Spleen (tissue), 11 donors: ENCODE results near the gene NFAT5. TPM values are rescaled to one million over a fixed set of nuclear protein-coding genes. Genes with fewer than 3 reads are reported as not detected.
A peak's percentile ranks its signal among the peaks of the same experiment; 100 is the strongest.

Experiments used
- DNase-seq: peaks from one replicate; pipeline ENCODE4 v3.0.0-alpha.2; 2020
- H3K27ac ChIP-seq, 8 donors: fragments of 200-600 bp; sonication (generic) in 7 of 8; 1 replicate in 4 of 8; 2 replicates in 4 of 8; pipeline versions ENCODE4 v1.5.0 to v1.8.0; 2016 to 2021; ENCODE audit warnings: inconsistent platforms in 4 of 8, mild to moderate bottlenecking in 4 of 8, moderate library complexity in 1 of 8
- H3K27me3 ChIP-seq, 7 donors: fragments of 200-600 bp; sonication (generic) in 6 of 7; replicated peaks in 1 of 7; 1 replicate in 4 of 7; 2 replicates in 3 of 7; pipeline versions ENCODE4 v1.5.0 to v1.8.0; 2016 to 2021; ENCODE audit warnings: inconsistent platforms in 3 of 7, mild to moderate bottlenecking in 1 of 7
- H3K36me3 ChIP-seq, 6 donors: fragments of 200-600 bp; sonication (generic) in 5 of 6; 1 replicate in 4 of 6; 2 replicates in 2 of 6; pipeline versions ENCODE4 v1.5.0 to v1.8.0; 2016 to 2021; ENCODE audit warnings: inconsistent platforms in 2 of 6
- H3K4me1 ChIP-seq, 6 donors: fragments of 200-600 bp; sonication (generic) in 5 of 6; 1 replicate in 3 of 6; 2 replicates in 3 of 6; pipeline versions ENCODE4 v1.5.0 to v1.8.0; 2016 to 2021; ENCODE audit warnings: inconsistent platforms in 3 of 6
- H3K4me3 ChIP-seq, 8 donors: fragments of 200-600 bp; sonication (generic) in 7 of 8; 1 replicate in 4 of 8; 2 replicates in 4 of 8; pipeline versions ENCODE4 v1.5.0 to v1.8.0; 2016 to 2021; ENCODE audit warnings: inconsistent platforms in 4 of 8, mild to moderate bottlenecking in 4 of 8, moderate library complexity in 2 of 8
- H3K9me3 ChIP-seq, 8 donors: fragments of 200-600 bp; sonication (generic) in 7 of 8; 1 replicate in 4 of 8; 2 replicates in 4 of 8; pipeline versions ENCODE4 v1.5.0 to v1.8.0; 2016 to 2021; ENCODE audit warnings: inconsistent platforms in 4 of 8
- POLR2A ChIP-seq, 3 donors: fragments of 450-650 bp; IDR thresholded peaks; one replicate each; pipeline ENCODE4 v1.5.1; 2017; ENCODE audit warnings: antibody characterized with exemption in 3 of 3, mild to moderate bottlenecking in 1 of 3
- POLR2AphosphoS5 ChIP-seq, 3 donors: sonication (generic); formaldehyde crosslinking; IDR thresholded peaks; one replicate each; pipeline ENCODE4 v1.5.1; 2017; ENCODE audit warnings: antibody characterized with exemption in 3 of 3
- whole genome bisulfite sequencing, 5 donors: extraction: QIAGEN DNeasy Blood & Tissue Kit in 3 of 5; methylation state at CpG; one replicate each; pipeline versions ENCODE4 v1.1.5 to v1.1.7; 2013 to 2018; 5-methylcytosine and 5-hydroxymethylcytosine counted together
- intact Hi-C: fragments of 100-400 bp; cut with DNase I; formaldehyde crosslinking; loops from one replicate; pipeline ENCODE4 v1.15.0; 2023; ENCODE audit warnings: low total_unique reads
- polyA plus RNA-seq, 3 donors: library from polyadenylated mRNA; stranded (reverse); fragments of 200-250 nt; gene quantifications; one replicate each; pipeline ENCODE4 v1.2.1, GENCODE V29; 2013
- total RNA-seq, 7 donors: library from RNA; depleted of rRNA in 3 of 7; stranded (reverse); fragments of >200 nt in 3 of 7; fragmentation: NEBNext Ultra II Directional in 4 of 7; extraction: Animal tissue kit (Norgen Biotek cat#: 25700) in 4 of 7; gene quantifications; one replicate each; pipeline versions ENCODE4 v1.1.0 to v1.2.1, GENCODE V29; 2016 to 2021
- TF ChIP-seq, protein P1 (sequence below), 11 experiments: fragments of 200-600 bp in 7 of 11; fragments of 450-650 bp in 4 of 11; sonication (generic) in 4 of 11; IDR thresholded peaks in 8 of 11; conservative IDR thresholded peaks in 3 of 11; 1 replicate in 7 of 11; 2 replicates in 4 of 11; pipeline versions ENCODE4 v1.4.0 to v1.8.0; 2016 to 2021; ENCODE audit warnings: antibody characterized with exemption in 11 of 11, inconsistent platforms in 4 of 11, mild to moderate bottlenecking in 1 of 11
- donor health status: healthy with polysubstance abuse.
- donor health status: DM: no; HTN: no; CAD: no; lungs with moderate emphysema.
- donor health status: DM: no; HTN: no; CAD: no.
- donor health status: Bipolar disorder and iron deficiency.
- donor health status: healthy.
- donor health status: DM: no; HTN: no; CAD: no.
- donor health status: DM: yes; HTN: yes; CAD: no.

Gene NFAT5
- total and polyA plus RNA-seq, 10 donors, result 0.79 to 96.8 (median 54.5) TPM

DNA sequence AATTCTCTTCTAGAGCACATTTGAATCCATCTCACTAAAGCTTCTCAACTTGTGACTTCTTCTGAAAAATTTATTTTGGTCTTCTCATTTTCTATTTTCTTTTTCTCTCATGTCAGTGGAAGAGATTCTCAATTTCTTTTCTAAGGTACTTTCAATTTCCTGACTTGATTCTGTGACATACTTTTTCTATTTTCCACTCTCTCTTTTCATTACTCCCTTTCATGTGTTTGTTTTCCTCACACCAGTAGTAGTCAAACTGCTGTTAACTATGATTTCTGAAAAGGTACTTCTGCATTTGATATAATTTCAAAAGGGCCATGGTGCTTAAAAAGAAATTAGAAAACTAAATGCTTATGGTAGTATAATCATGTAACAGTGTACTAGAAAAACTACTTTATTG lies 41.9 kb downstream of the NFAT5 start:
- no peaks in the 10 kb centered on the region for H3K9me3 ChIP-seq
- intact Hi-C loops, result no loop called here
- DNase-seq, result no peak

GRCh38 chr16:69610356-69610755 lies 44.6 kb downstream of the NFAT5 start:
- peaks cover 0 to 25% (median 0%) of the 10 kb centered on the region in 6 donors for H3K36me3 ChIP-seq
- 59 to 80% (median 73%) methylated on average over 1 of the region's 1 CpG for WGBS, 5 donors
- H3K4me3 ChIP-seq, result no peak overlapping the region
- H3K4me1 ChIP-seq, result peaks cover 13 to 70% (median 35%) of the 10 kb centered on the region in 6 donors
- no peak for DNase-seq
- intact Hi-C loops, result no loop called here
- H3K9me3 ChIP-seq, result no peaks in the 10 kb centered on the region
- TF ChIP-seq, protein P1, sequence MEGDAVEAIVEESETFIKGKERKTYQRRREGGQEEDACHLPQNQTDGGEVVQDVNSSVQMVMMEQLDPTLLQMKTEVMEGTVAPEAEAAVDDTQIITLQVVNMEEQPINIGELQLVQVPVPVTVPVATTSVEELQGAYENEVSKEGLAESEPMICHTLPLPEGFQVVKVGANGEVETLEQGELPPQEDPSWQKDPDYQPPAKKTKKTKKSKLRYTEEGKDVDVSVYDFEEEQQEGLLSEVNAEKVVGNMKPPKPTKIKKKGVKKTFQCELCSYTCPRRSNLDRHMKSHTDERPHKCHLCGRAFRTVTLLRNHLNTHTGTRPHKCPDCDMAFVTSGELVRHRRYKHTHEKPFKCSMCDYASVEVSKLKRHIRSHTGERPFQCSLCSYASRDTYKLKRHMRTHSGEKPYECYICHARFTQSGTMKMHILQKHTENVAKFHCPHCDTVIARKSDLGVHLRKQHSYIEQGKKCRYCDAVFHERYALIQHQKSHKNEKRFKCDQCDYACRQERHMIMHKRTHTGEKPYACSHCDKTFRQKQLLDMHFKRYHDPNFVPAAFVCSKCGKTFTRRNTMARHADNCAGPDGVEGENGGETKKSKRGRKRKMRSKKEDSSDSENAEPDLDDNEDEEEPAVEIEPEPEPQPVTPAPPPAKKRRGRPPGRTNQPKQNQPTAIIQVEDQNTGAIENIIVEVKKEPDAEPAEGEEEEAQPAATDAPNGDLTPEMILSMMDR (IDR thresholded peaks at IDR 0.05 in 8 of 11, conservative IDR thresholded peaks at IDR 0.05 in 3 of 11), result no peak
- no peak for TF ChIP-seq POLR2A (IDR thresholded peaks at IDR 0.05)
- TF ChIP-seq POLR2AphosphoS5 (IDR thresholded peaks at IDR 0.05), result no peak
- no peaks in the 10 kb centered on the region for H3K27me3 ChIP-seq
- H3K27ac ChIP-seq, result no peak overlapping the region

More for the DNA sequence above, 41.9 kb downstream of the NFAT5 start:
- H3K4me1 ChIP-seq, result peaks cover under 1 to 49% (median 17%) of the 10 kb centered on the region in 6 donors
- H3K27ac ChIP-seq, result no peak overlapping the region
- H3K27me3 ChIP-seq, result no peaks in the 10 kb centered on the region
- no peak for TF ChIP-seq POLR2A (IDR thresholded peaks at IDR 0.05)
- TF ChIP-seq POLR2AphosphoS5 (IDR thresholded peaks at IDR 0.05), result no peak
- TF ChIP-seq, protein P1 (IDR thresholded peaks at IDR 0.05 in 8 of 11, conservative IDR thresholded peaks at IDR 0.05 in 3 of 11), result no peak
- H3K4me3 ChIP-seq, result no peak overlapping the region
- peaks cover 0 to 25% (median 0%) of the 10 kb centered on the region in 6 donors for H3K36me3 ChIP-seq

DNA sequence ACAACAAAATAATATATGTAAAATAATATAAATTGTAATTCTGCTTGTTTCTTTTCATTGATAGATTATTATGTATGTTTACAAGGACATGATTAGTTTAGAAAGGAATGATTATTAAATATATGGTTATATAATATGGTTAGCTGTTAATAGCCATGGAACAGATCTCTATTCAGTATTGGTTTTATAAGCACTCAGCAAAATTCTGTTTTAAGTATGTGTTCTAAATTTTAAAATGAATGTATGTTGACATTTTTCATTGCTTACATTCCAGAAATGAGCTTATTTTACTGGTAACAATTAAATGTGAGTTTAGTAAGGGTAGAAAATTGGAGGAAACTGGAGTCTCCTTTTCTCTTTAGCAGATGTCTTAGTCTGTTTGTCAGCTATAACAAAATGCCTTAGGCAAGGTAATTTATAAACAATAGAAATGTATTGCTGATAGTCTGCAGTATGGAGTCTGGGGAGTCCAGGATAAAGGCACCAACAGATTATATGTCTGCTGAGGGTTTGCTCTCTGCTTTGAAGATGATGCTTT lies 45.4 kb downstream of the NFAT5 start:
- no peak overlapping the region for H3K27ac ChIP-seq
- no peaks in the 10 kb centered on the region for H3K9me3 ChIP-seq
- H3K4me1 ChIP-seq, result peaks cover 13 to 78% (median 35%) of the 10 kb centered on the region in 6 donors
- no peak overlapping the region for H3K4me3 ChIP-seq
- H3K27me3 ChIP-seq, result no peaks in the 10 kb centered on the region
- peaks cover 0 to 30% (median 0%) of the 10 kb centered on the region in 6 donors for H3K36me3 ChIP-seq
- DNase-seq, result no peak
- intact Hi-C loops, result no loop called here
- TF ChIP-seq, protein P1 (IDR thresholded peaks at IDR 0.05 in 8 of 11, conservative IDR thresholded peaks at IDR 0.05 in 3 of 11), result no peak
- TF ChIP-seq POLR2AphosphoS5 (IDR thresholded peaks at IDR 0.05) (no peak), POLR2A (IDR thresholded peaks at IDR 0.05) (no peak)

DNA sequence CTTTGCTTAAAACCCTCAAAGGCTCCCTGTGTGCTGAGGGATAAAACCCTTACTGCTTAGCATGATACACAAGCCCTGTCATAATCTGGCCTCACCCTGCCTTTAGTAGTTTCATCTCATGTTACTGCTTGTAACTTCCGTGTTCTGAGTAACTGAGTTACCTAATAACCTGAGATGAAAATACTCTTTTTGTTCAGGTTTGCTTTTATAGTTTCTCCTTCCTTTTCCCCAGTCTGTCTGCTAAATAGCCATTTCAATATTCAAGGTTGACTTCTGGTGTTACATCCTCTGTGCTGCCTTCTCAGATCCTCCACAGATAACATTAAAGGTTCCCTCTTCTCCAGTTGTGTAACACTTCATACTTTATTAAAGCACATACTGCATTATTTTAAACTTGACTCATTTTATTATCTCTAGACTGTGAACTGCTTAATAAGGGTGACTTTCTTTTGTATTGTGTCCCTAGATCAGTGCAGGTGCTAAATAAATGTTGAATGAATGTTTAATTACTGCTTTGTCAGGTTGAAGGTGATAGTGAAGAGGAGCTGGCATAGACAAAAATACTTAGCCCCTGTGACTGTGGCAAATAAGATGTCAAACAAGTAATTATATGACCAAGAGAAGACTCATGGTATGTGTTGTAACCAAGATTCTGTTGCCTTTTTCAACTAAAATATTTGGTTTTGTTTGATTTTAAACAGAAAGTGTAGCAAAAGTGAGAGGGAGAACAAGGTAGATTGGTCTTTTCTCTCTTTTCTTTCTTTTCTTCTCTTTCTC lies 47.8 kb downstream of the NFAT5 start:
- H3K36me3 ChIP-seq, result peaks cover 0 to 27% (median 0%) of the 10 kb centered on the region in 6 donors
- 18 to 48% (median 33%) methylated on average over 1 of the region's 1 CpG for WGBS, 5 donors
- intact Hi-C loops, result no loop called here
- H3K4me3 ChIP-seq, result no peak overlapping the region
- no peaks in the 10 kb centered on the region for H3K9me3 ChIP-seq
- H3K27me3 ChIP-seq, result no peaks in the 10 kb centered on the region
- no peak for DNase-seq
- H3K4me1 ChIP-seq, result peaks cover 13 to 69% (median 42%) of the 10 kb centered on the region in 6 donors
- H3K27ac ChIP-seq, result peak overlapping the region in 7 of 8 donors; percentile 29 to 73 (median 58)
- TF ChIP-seq POLR2AphosphoS5 (IDR thresholded peaks at IDR 0.05) (no peak), POLR2A (IDR thresholded peaks at IDR 0.05) (no peak)
- TF ChIP-seq, protein P1 (IDR thresholded peaks at IDR 0.05 in 8 of 11, conservative IDR thresholded peaks at IDR 0.05 in 3 of 11), result no peak
